ENCODE results near the gene LIPC. TPM values are rescaled to one million over a fixed set of nuclear protein-coding genes. Genes with fewer than 3 reads are reported as not detected.
A peak's percentile ranks its signal among the peaks of the same experiment; 100 is the strongest.

Gene LIPC
- total RNA-seq, 1 donor from 2014 or later: 1.0 TPM

DNA sequence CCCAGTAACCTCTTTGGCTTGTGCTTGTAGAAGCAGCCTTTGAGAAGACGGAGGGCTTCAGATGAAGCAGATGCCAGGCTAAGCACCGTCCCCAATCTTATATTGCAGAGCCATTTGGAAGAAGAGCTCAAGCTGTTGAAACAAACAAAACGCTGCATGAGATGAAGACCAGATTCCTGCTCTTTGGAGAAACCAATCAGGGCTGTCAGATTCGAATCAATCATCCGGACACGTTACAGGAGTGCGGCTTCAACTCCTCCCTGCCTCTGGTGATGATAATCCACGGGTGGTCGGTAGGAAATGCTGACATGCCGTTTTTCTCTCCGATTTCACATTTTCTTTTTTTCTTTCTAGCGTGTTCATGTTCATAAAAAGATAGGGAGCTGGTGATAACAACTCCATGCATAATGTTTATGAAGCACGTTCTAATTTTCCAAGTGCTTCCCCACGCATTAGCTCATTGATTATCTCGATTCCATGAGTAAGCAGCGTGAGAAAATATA lies 106.5 kb downstream of the LIPC start:
- DNase-seq (no peak), ATAC-seq (no peak)
- Histone ChIP-seq H3K27me3 (ENCODE audit: low read depth) (no peaks in the 10 kb centered on the region), H3K4me3 (no peak overlapping the region), H3K27ac (no peak overlapping the region), H3K9me3 (no peaks in the 10 kb centered on the region), H3K36me3 (no peaks in the 10 kb centered on the region), H3K4me1 (no peaks in the 10 kb centered on the region)
- TF ChIP-seq, protein P1, sequence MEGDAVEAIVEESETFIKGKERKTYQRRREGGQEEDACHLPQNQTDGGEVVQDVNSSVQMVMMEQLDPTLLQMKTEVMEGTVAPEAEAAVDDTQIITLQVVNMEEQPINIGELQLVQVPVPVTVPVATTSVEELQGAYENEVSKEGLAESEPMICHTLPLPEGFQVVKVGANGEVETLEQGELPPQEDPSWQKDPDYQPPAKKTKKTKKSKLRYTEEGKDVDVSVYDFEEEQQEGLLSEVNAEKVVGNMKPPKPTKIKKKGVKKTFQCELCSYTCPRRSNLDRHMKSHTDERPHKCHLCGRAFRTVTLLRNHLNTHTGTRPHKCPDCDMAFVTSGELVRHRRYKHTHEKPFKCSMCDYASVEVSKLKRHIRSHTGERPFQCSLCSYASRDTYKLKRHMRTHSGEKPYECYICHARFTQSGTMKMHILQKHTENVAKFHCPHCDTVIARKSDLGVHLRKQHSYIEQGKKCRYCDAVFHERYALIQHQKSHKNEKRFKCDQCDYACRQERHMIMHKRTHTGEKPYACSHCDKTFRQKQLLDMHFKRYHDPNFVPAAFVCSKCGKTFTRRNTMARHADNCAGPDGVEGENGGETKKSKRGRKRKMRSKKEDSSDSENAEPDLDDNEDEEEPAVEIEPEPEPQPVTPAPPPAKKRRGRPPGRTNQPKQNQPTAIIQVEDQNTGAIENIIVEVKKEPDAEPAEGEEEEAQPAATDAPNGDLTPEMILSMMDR (IDR thresholded peaks at IDR 0.05): no peak
- intact Hi-C loops (cut with DNase I): no loop called here

DNA sequence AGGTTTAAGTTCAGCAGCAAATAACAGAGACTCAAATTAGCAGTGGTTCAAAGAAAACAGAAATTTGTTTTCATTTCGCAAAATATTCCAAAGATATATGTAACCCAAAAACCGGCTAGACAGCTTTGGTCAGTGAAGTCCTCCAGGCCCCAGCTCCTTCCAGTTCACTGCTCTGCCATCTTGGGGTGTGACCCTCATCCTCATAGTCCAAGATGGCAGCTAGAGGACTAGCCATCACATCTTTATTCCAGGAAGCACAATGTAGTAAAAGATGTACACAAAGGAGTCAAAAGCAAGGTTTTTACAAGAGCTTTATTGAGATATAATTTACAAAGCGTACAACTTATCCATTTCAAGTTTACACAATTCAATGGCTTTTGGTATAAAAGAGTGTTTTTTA lies 107.1 kb downstream of the LIPC start:
- DNase-seq: no peak
- TF ChIP-seq, protein P1 (IDR thresholded peaks at IDR 0.05): no peak

DNA sequence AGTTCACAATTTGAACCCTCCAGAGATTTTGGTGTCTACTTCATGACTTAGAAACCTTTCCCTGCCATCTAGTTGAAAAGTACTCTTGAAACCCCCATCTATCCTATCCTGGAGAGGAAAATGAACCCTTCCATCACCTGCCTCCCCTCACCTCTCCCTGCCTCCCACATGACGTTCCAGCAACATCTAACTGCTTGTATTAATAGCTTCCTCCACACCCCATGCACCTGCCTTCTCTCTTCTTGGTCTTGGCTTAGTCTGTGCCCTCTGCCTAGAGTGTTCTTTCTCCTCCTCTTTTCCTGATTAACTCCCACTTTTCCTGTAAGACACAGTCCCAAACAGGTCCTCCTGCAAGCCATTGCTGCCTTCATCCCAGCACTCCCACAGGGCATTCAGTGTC lies 107.8 kb downstream of the LIPC start:
- intact Hi-C loops (cut with DNase I): no loop called here
- DNase-seq: no peak
- no peaks in the 10 kb centered on the region for H3K9me3 ChIP-seq

More for the DNA sequence above, 107.1 kb downstream of the LIPC start:
- Histone ChIP-seq H3K27me3 (ENCODE audit: low read depth) (no peaks in the 10 kb centered on the region), H3K4me3 (no peak overlapping the region), H3K36me3 (no peaks in the 10 kb centered on the region), H3K4me1 (no peaks in the 10 kb centered on the region), H3K9me3 (no peaks in the 10 kb centered on the region), H3K27ac (no peak overlapping the region)
- intact Hi-C loops (cut with DNase I): no loop called here
- no peak for ATAC-seq

DNA sequence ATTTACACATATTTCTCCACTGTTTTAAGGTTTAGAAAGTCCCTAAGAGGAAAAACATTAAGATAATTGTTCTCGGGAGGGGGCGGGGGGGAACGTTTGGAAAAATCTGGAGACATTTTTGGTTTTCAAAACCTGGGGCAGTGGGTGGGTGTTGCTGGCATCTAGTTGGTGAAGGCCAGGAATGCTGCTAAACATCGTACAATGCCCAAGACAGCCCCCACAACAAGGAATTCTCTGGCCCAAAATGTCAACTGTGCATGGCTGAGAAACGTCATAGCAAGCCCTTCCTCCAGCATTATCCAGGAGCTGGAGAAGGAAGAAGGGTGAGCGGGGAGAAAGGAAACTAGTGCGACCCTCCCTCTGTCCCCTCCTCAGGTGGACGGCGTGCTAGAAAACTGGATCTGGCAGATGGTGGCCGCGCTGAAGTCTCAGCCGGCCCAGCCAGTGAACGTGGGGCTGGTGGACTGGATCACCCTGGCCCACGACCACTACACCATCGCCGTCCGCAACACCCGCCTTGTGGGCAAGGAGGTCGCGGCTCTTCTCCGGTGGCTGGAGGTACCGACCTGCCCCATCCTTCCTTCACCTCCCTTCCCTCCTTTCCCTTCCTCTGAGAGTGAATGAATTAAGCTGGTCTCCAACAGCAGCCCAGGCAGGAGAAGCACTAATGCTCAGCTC lies 109.8 kb downstream of the LIPC start:
- DNase-seq: no peak
- H3K36me3 ChIP-seq: no peaks in the 10 kb centered on the region
- no peak for ATAC-seq
- no peaks in the 10 kb centered on the region for H3K9me3 ChIP-seq
- H3K4me1 ChIP-seq: peaks cover 7% of the 10 kb centered on the region
- intact Hi-C loops (cut with DNase I): no loop called here
- no peaks in the 10 kb centered on the region for H3K27me3 ChIP-seq (ENCODE audit: low read depth)
- TF ChIP-seq, protein P1 (IDR thresholded peaks at IDR 0.05): no peak
- H3K27ac ChIP-seq: no peak overlapping the region
- H3K4me3 ChIP-seq: no peak overlapping the region

More for the DNA sequence above, 107.8 kb downstream of the LIPC start:
- H3K27me3 ChIP-seq (ENCODE audit: low read depth): no peaks in the 10 kb centered on the region
- H3K27ac ChIP-seq: no peak overlapping the region
- no peaks in the 10 kb centered on the region for H3K36me3 ChIP-seq
- no peaks in the 10 kb centered on the region for H3K4me1 ChIP-seq
- no peak overlapping the region for H3K4me3 ChIP-seq
- ATAC-seq: no peak
- TF ChIP-seq, protein P1 (IDR thresholded peaks at IDR 0.05): no peak

DNA sequence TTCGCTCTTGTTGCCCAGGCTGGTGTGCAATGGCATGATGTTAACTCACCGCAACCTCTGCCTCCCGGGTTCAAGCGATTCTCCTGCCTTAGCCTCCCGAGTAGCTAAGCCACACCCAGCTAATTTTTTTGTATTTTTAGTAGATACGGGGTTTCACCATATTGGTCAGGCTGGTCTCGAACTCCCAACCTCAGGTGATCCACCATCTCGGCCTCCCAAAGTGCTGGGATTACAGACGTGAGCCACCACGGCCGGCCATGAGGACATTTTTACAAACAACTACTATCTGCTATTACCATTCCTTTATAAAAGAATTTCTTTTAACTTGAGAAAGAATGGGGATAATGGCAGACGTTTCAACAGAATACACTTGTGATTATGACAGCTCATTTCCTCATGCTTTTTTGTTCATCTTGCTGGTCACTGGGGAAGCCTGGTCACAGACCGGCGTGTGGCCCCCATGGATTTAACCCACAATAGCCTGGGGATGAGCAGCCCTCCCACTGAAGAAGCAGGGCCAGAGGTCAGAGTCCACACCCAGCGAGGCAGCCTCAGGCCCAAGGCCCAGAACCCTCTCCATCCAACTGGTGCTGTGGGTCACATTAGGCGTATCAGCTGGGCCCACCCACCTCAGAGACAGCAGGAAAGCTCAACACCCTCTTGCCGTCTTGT lies 112.0 kb downstream of the LIPC start:
- intact Hi-C loops (cut with DNase I): no loop called here
- no peak for DNase-seq

More for the DNA sequence above, 112.0 kb downstream of the LIPC start:
- TF ChIP-seq, protein P1 (IDR thresholded peaks at IDR 0.05): no peak
- Histone ChIP-seq H3K4me3 (no peak overlapping the region), H3K9me3 (no peaks in the 10 kb centered on the region), H3K27me3 (ENCODE audit: low read depth) (no peaks in the 10 kb centered on the region), H3K36me3 (no peaks in the 10 kb centered on the region), H3K27ac (no peak overlapping the region), H3K4me1 (peaks cover 7% of the 10 kb centered on the region)
- peak in 1 of 2 donors; percentile 9 for ATAC-seq
